Adrenal gland (tissue), 12 donors: Measurements from ENCODE around the gene SMIM35. TPM values are rescaled to one million over a fixed set of nuclear protein-coding genes. Genes with fewer than 3 reads are reported as not detected.

Experiments
- DNase-seq, 7 donors: peaks; one replicate each; pipeline ENCODE4 v3.0.0-alpha.2; 2019 to 2020
- H3K27ac ChIP-seq, 5 donors: fragments of 200-600 bp; sonication (generic) in 4 of 5; 1 replicate in 3 of 5; 2 replicates in 2 of 5; pipeline versions ENCODE4 v1.5.1 to v1.8.0; 2016 to 2020; ENCODE audit warnings: mild to moderate bottlenecking in 1 of 5
- H3K27me3 ChIP-seq: fragments of 200-600 bp; 2 replicates; pipeline ENCODE4 v1.8.0; 2021
- H3K36me3 ChIP-seq, 2 donors: fragments of 200-600 bp; replicated peaks in 1 of 2; 1 replicate in 1 of 2; 2 replicates in 1 of 2; pipeline versions ENCODE4 v1.5.1 to v1.8.0; 2018 to 2022
- H3K4me1 ChIP-seq, 2 donors: fragments of 200-600 bp; replicated peaks in 1 of 2; 1 replicate in 1 of 2; 2 replicates in 1 of 2; pipeline versions ENCODE4 v1.5.1 to v1.8.0; 2018 to 2021
- H3K4me3 ChIP-seq, 4 donors: fragments of 200-600 bp; sonication (generic) in 3 of 4; one replicate each; pipeline ENCODE4 v1.5.1; 2016 to 2018
- H3K9me3 ChIP-seq, 3 donors: fragments of 200-600 bp; sonication (generic) in 1 of 3; replicated peaks in 1 of 3; 1 replicate in 2 of 3; 2 replicates in 1 of 3; pipeline versions ENCODE4 v1.5.1 to v1.8.0; 2016 to 2021
- POLR2A ChIP-seq, 2 donors: fragments of 450-650 bp; IDR thresholded peaks; one replicate each; pipeline ENCODE4 v1.6.1; 2017; ENCODE audit warnings: antibody characterized with exemption in 2 of 2, mild to moderate bottlenecking in 2 of 2, moderate library complexity in 1 of 2
- WGBS, 4 donors: extraction: QIAGEN DNeasy Blood & Tissue Kit in 2 of 4; methylation state at CpG; one replicate each; pipeline versions ENCODE4 v1.1.5 to v1.1.7; 2013 to 2017; 5-methylcytosine and 5-hydroxymethylcytosine counted together
- intact Hi-C, 2 donors: fragments of 100-400 bp; cut with DNase I; formaldehyde crosslinking; loops; one replicate each; pipeline versions ENCODE4 v1.14.1 to v1.15.0; 2022 to 2023
- polyA plus RNA-seq, 3 donors: library from polyadenylated mRNA; stranded (reverse); fragments of 200-250 nt in 2 of 3; fragments of 350-450 nt in 1 of 3; fragmentation: Illumina TruSeq in 1 of 3; extraction: RNeasy Lipid Tissue Mini Kit (QIAGEN cat#74804) in 1 of 3; gene quantifications; one replicate each; pipeline ENCODE4 v1.2.3, GENCODE V29; 2013 to 2014
- total RNA-seq, 9 donors: library from RNA; depleted of rRNA in 4 of 9; stranded (reverse); fragments of >200 nt in 4 of 9; fragments of 120-200 nt in 1 of 9; fragmentation: NEBNext Ultra II Directional in 1 of 9; extraction: Animal tissue kit (Norgen Biotek cat#: 25700) in 1 of 9; gene quantifications; one replicate each; pipeline versions ENCODE4 v1.1.0 to v1.2.4, GENCODE V29; 2013 to 2023
- TF ChIP-seq, protein P1 (sequence below), 6 experiments: fragments of 450-650 bp in 4 of 6; fragments of 200-600 bp in 2 of 6; sonication (generic) in 1 of 6; IDR thresholded peaks; 1 replicate in 5 of 6; 2 replicates in 1 of 6; pipeline versions ENCODE4 v1.5.1 to v1.8.0; 2016 to 2021; ENCODE audit warnings: antibody characterized with exemption in 6 of 6, mild to moderate bottlenecking in 2 of 6, moderate library complexity in 1 of 6
- donor health status: healthy with polysubstance abuse.
- donor health status: Bipolar disorder and iron deficiency.
- donor health status: DM: yes; HTN: yes; CAD: no.
- donor health status: DM: no; HTN: no; CAD: no.
- donor health status: DM: no; HTN: no; CAD: no.
- donor health status: DM: yes; HTN: yes; CAD: no.

SMIM35 gene
- total and polyA plus RNA-seq, 12 donors = 0.07 to 0.10 (median 0.09) TPM; not detected in 7

DNA sequence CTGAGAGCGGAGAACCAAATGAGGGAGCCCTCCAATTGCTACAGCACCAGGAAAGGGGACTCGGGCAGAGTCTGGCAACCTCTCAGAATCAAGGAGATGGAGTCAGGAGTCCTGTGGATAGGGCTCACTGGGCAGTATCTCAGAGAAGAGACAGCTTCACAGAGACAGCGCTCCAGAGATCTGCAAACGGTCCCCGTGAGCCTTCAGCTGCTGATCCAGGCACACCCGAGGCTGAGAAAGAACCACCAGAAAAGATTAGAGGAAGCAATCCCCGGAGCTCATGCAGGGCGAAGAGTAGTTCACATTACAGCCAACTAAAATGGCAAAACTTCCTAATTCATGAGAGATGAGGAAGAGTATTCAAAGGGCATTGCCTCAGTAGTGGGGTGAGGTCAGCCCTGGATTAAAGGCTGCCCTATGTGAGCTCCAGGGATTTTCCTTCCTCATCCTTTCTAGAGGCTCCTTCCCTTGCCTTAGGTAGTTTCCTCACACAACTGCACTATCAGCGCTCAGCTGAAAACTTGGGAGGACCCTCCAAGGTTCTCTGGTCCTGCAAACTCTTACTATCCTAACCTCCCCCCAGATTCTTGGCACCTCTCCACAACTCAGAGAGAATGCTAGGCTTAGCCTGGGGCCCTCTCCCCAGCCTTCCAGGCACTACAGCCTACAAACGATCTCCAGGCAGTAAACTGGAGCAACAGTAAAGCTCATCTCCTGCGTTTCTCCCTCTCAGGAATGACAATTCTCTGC is 42.1 kb upstream of the SMIM35 start:
- 56 to 66% (median 61%) methylated on average over 11 of the region's 11 CpGs for WGBS, 4 donors
- H3K36me3 ChIP-seq = no peaks in the 10 kb centered on the region
- DNase-seq = no peak

DNA sequence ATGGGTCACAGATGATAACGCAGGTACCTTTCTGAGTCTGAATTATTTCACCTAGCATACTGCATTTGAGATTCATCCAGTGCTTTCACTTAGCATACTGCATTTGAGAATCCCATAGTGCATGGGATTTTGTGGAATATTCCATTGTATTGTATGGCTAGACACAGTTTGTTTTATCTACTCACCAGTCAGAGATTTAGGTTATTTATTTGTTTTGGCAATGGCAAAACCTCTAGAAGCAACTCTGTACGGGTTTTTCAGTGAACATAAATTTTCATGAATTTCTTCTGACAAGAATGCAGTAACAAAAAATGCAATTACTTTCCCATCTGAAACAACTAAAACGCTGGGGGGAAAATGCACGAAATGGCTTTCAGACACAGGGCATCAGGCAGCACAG is 41.5 kb upstream of the SMIM35 start:
- 19 to 45% (median 38%) methylated on average over 4 of the region's 4 CpGs for WGBS, 4 donors
- H3K4me1 ChIP-seq = peaks cover 0 to 10% of the 10 kb centered on the region in 2 donors

More for the DNA sequence above, 42.1 kb upstream of the SMIM35 start:
- H3K27me3 ChIP-seq = no peaks in the 10 kb centered on the region
- H3K9me3 ChIP-seq = no peaks in the 10 kb centered on the region
- no peak overlapping the region for H3K27ac ChIP-seq
- H3K4me1 ChIP-seq = peaks cover 0 to 10% of the 10 kb centered on the region in 2 donors
- H3K4me3 ChIP-seq = no peak overlapping the region
- intact Hi-C loops = no loop called here
- TF ChIP-seq, protein P1, sequence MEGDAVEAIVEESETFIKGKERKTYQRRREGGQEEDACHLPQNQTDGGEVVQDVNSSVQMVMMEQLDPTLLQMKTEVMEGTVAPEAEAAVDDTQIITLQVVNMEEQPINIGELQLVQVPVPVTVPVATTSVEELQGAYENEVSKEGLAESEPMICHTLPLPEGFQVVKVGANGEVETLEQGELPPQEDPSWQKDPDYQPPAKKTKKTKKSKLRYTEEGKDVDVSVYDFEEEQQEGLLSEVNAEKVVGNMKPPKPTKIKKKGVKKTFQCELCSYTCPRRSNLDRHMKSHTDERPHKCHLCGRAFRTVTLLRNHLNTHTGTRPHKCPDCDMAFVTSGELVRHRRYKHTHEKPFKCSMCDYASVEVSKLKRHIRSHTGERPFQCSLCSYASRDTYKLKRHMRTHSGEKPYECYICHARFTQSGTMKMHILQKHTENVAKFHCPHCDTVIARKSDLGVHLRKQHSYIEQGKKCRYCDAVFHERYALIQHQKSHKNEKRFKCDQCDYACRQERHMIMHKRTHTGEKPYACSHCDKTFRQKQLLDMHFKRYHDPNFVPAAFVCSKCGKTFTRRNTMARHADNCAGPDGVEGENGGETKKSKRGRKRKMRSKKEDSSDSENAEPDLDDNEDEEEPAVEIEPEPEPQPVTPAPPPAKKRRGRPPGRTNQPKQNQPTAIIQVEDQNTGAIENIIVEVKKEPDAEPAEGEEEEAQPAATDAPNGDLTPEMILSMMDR (IDR thresholded peaks at IDR 0.05) = no peak
- no peak for TF ChIP-seq POLR2A (IDR thresholded peaks at IDR 0.05)

DNA sequence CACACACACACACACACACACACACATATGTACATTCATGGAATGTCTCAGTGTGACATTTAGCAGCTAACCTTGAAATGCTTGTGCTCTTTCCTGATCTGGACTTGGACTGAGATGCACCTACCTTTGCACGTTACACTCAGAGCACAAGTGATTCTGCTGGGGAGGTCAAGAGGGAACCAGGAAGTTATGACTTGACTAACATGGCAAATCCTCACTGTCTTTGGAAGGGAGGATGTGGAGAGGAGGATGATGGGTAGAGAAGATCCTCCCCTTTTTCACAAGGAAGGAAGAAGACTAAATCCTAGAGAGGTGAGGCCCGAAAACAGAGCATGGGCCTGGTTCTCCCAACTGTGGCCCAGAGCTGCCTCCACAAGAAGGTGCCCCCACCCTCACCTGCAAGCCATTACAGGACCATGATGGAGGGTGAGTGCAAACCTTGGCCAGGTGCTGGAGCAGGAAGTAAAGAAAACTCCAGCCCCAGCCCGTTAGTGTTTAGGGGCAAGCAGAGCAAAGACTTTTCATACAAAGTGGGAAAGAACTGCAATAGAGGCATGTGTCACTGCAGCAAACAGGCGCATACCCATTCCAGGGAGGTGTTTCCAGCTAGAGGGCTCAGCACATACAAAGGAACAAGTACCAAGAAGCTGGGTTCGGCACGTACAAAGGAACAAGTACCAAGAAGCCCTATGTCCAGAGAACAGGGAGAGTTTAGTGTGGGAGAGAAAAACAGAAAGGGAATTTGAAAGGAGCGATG is 39.5 kb upstream of the SMIM35 start:
- 78 to 89% (median 85%) methylated on average over 7 of the region's 7 CpGs for WGBS, 4 donors
- H3K9me3 ChIP-seq = no peaks in the 10 kb centered on the region
- H3K27ac ChIP-seq = no peak overlapping the region
- H3K27me3 ChIP-seq = no peaks in the 10 kb centered on the region
- H3K4me1 ChIP-seq = peaks cover 0 to 10% of the 10 kb centered on the region in 2 donors
- intact Hi-C loops = no loop called here
- no peaks in the 10 kb centered on the region for H3K36me3 ChIP-seq
- TF ChIP-seq POLR2A (IDR thresholded peaks at IDR 0.05) = no peak
- TF ChIP-seq, protein P1 (IDR thresholded peaks at IDR 0.05) = no peak
- DNase-seq = no peak
- H3K4me3 ChIP-seq = no peak overlapping the region

More for the DNA sequence above, 41.5 kb upstream of the SMIM35 start:
- no peak overlapping the region for H3K4me3 ChIP-seq
- H3K9me3 ChIP-seq = no peaks in the 10 kb centered on the region
- no peak for TF ChIP-seq POLR2A (IDR thresholded peaks at IDR 0.05)
- H3K27ac ChIP-seq = no peak overlapping the region
- no peaks in the 10 kb centered on the region for H3K27me3 ChIP-seq
- no peaks in the 10 kb centered on the region for H3K36me3 ChIP-seq
- intact Hi-C loops = no loop called here
- DNase-seq = no peak

DNA sequence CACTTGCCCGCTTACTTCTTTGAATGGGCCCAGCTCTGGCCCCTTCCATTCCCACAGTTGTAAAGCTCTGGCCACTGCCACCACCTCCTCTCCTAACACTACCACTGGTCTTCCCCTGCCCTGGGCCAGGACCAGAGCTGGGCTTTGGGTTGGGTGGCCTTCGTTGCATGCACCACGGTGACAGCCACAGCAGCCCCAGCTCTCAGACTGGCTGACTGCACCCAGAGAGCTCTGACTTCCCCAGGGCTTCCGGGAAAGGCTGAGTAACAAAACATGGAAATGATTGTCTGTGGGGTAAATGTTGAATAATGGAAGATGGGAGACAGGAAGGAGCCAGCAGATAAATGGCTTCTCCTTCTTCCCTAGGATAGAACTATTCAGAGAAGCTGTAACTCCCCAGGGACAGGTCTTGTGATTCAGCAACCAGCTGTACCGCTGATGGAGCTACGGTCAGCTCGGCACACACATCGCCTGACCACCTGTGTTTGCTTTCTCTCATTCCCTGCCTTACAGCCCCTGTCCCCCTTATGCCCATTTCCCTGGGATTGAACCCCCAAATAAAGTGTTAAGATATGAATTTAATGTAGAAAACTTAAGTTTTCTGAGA is 38.3 kb upstream of the SMIM35 start:
- TF ChIP-seq, protein P1 (IDR thresholded peaks at IDR 0.05) = no peak
- no peak for TF ChIP-seq POLR2A (IDR thresholded peaks at IDR 0.05)
- intact Hi-C loops = no loop called here
- WGBS, 4 donors = 77 to 83% (median 81%) methylated on average over 8 of the region's 8 CpGs
- H3K36me3 ChIP-seq = no peaks in the 10 kb centered on the region
- no peaks in the 10 kb centered on the region for H3K27me3 ChIP-seq
- H3K9me3 ChIP-seq = no peaks in the 10 kb centered on the region
- H3K27ac ChIP-seq = no peak overlapping the region
- no peak overlapping the region for H3K4me3 ChIP-seq
- DNase-seq = no peak
- peaks cover 0 to 10% of the 10 kb centered on the region in 2 donors for H3K4me1 ChIP-seq
